OCI-M2 (cell line): Measurements from ENCODE around the gene DIAPH3.

ENCODE experiments used
- DNase-seq: peaks from one replicate; lab custom pipeline; 2025; ENCODE audit not compliant: unreplicated experiment; lab: John Stamatoyannopoulos, UW

DIAPH3 gene

GRCh38 chr13:59643906-59644626, 519.7 kb downstream of the DIAPH3 start:
- no peak for DNase-seq

- DNase-seq = no peak
Measured at GRCh38 chr13:59643364-59643841, 520.3 kb downstream of the DIAPH3 start.

GRCh38 chr13:59641817-59642216, 521.9 kb downstream of the DIAPH3 start:
- no peak for DNase-seq

DNA sequence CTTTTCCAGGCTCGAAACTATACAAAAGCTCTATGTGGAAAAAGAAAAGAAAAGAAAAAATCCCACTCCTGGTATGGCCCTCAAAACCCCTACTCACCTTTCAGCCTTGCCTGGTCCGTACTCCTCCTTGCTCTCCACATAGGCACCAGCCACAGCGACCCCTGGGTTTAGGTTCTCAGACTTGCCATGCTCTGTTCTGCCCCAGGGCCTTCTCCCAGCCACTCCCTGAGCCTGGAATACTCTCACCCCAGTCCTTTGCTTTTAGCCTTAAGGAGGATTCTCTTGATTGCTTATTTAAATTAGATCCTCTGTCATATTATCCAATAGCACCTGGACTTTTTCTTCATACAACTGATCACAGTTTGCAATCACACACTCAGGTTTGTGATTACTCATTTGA, 522.5 kb downstream of the DIAPH3 start:
- no peak for DNase-seq

DNA sequence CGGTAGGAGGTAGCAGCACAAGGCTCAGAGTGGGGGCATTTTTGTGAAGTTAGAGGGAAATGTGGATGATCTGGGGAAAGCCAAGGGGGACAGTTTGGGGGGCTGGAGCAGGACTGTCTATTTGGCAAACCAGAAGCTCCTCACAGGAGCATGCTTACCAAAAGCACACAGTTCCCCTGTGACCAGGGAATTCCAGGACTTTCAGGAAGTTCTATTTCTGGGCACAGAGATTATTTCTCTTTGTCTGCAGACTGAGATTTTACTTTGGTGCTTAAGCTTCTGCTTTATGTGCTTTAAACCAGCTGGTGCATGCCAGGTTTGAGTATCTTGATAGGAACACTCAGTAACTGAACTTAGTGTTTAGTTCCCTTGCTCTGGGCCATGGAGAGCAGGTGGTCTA, 525.3 kb downstream of the DIAPH3 start:
- no peak for DNase-seq

DNA sequence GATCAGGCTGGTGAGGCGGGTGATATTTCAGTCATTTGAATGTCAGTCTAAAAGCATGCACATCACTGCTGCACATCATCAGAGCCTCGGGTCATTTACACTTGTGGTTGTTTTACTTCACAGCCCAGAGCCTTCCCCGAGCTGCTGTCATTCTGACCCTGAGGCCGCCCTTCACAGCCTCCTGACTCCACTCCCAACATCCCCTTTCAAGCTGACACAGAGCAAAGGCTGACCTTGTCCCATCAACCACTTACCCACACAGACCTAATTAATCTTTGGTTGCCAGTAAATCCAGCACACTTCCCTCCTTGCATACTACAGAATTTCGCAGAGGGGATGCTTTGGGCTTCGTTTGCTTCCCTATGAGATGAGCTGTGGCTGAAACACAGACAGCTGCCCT, 528.1 kb downstream of the DIAPH3 start:
- DNase-seq = no peak

GRCh38 chr13:59633290-59633689, 530.4 kb downstream of the DIAPH3 start:
- no peak for DNase-seq

GRCh38 chr13:59631271-59631670, 532.5 kb downstream of the DIAPH3 start:
- DNase-seq = no peak

DNA sequence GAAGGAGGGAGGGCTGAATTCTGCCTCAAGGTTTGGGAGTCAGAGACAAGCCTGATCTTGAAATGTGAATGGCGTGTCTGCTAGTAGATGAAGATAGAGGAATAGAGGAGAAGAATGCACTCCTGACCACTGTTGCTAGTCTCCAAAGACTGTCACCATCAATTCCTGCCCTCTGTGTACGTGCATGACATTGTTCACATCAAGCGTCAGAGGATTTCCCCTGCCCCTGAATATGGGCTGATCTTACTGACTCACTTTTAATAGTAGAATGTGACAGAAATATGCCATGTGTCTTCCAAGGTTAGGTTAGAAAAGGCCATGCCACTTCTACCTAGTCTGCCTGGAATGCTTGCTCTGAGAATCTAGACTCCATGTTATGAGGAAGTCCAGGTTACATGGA, 538.6 kb downstream of the DIAPH3 start:
- DNase-seq = no peak

- no peak for DNase-seq
Measured at GRCh38 chr13:59623206-59623915, 540.4 kb downstream of the DIAPH3 start.

DNA sequence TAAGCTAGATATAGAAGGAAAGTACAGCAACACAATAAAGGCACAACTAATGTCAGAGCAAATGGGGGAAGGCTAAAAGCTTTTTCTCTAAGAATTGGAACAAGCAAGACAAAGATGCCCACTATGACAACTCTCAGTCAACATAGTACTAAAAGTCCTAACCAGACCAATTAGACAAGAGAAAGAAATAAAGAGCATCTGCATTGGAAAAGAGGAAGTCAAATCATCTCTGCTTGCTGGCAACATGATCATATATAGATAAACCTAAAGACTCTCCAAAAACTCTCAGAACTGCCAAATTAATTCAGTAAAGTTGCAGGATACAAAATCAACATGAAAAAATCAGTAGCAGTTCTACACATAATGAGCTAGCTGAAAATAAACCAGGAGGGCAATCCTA, 542.0 kb downstream of the DIAPH3 start:
- DNase-seq = no peak
